Endothelial cell of umbilical vein (primary cell): ENCODE measurements around the gene ZNF311. TPM values are rescaled to one million over a fixed set of nuclear protein-coding genes. Genes with fewer than 3 reads are reported as not detected.
A peak's percentile ranks its signal among the peaks of the same experiment; 100 is the strongest.

Experiments
- BruUV-seq: library from RNA; stranded (reverse); fragments of 400-500 nt; replicated peaks from 2 replicates; lab custom pipeline; 2021; lab: Mats Ljungman, UMichigan
- CTCF ChIA-PET: fragments of 300-600, 350-600 bp; sonication (Branson Sonifier 250); formaldehyde crosslinking; loops from one replicate; lab custom pipeline; 2021; ENCODE audit warnings: antibody characterized with exemption, inconsistent platforms; lab: Charles Lee
- POLR2A ChIA-PET: fragments of 300-600, 350-600 bp; sonication (Branson Sonifier 250); formaldehyde crosslinking; loops from one replicate; lab custom pipeline; 2021; ENCODE audit warnings: antibody characterized with exemption, inconsistent platforms; lab: Charles Lee
- DNase-seq: peaks from one replicate; pipeline ENCODE4 v3.0.0-alpha.2; 2011; ENCODE audit warnings: low read depth, low spot score
- FAIRE-seq: peaks from 2 replicates; lab custom pipeline; 2011; peaks lifted over from hg19 to GRCh38; lab: Jason Lieb, UNC
- H2AFZ ChIP-seq: 2 replicates; pipeline ENCODE4 v1.6.0; 2012; ENCODE audit warnings: low read depth, low read length, control low read depth, inconsistent platforms
- H3K27ac ChIP-seq: 2 replicates; pipeline ENCODE4 v1.5.1; 2011; ENCODE audit warnings: low read depth, mild to moderate bottlenecking, control low read depth, low read length, moderate library complexity; ENCODE audit not compliant: insufficient read depth
- H3K27me3 ChIP-seq, 2 experiments: 2 replicates each; pipeline versions ENCODE4 v1.6.0 to v1.6.1; 2011; ENCODE audit warnings: low read length in 2 of 2, mixed read lengths in 1 of 2; ENCODE audit not compliant: control insufficient read depth in 2 of 2, insufficient read depth in 2 of 2
- H3K36me3 ChIP-seq, 2 experiments: 2 replicates in 1 of 2; 3 replicates in 1 of 2; pipeline ENCODE4 v1.5.1; 2011; ENCODE audit warnings: low read length in 2 of 2, mild to moderate bottlenecking in 1 of 2, moderate library complexity in 1 of 2; ENCODE audit not compliant: control insufficient read depth in 2 of 2, insufficient read depth in 2 of 2; ENCODE audit errors: extremely low read depth in 1 of 2
- H3K4me1 ChIP-seq: 3 replicates; pipeline ENCODE4 v1.5.1; 2011; ENCODE audit warnings: mild to moderate bottlenecking, low read length; ENCODE audit not compliant: control insufficient read depth, insufficient read depth; ENCODE audit errors: extremely low read depth
- H3K4me2 ChIP-seq: 2 replicates; pipeline ENCODE4 v1.6.1; 2011; ENCODE audit warnings: low read length, control low read depth, mixed read lengths; ENCODE audit not compliant: insufficient read depth
- H3K4me3 ChIP-seq, 3 experiments: fragments of 200-600 bp in 1 of 3; sonication (generic), shearing (Covaris generic) in 1 of 3; replicated peaks in 1 of 3; 2 replicates each; pipeline ENCODE4 v1.5.1; 2011 to 2016; ENCODE audit warnings: control low read depth in 3 of 3, low read length in 3 of 3, mild to moderate bottlenecking in 2 of 3, inconsistent platforms in 1 of 3, low read depth in 1 of 3, moderate library complexity in 1 of 3; ENCODE audit not compliant: insufficient read depth in 1 of 3
- H3K79me2 ChIP-seq: 2 replicates; pipeline ENCODE4 v1.6.0; 2012; ENCODE audit warnings: low read length, inconsistent platforms; ENCODE audit not compliant: control insufficient read depth, insufficient read depth
- H3K9ac ChIP-seq: replicated peaks from 2 replicates; pipeline ENCODE3; 2011; ENCODE audit warnings: low read length, control low read depth; ENCODE audit not compliant: insufficient read depth; ENCODE audit errors: extremely low read depth
- H3K9me1 ChIP-seq: replicated peaks from 3 replicates; pipeline ENCODE4 v1.6.0; 2011; ENCODE audit warnings: mild to moderate bottlenecking, low read length; ENCODE audit not compliant: control insufficient read depth, insufficient read depth; ENCODE audit errors: extremely low read depth
- H3K9me3 ChIP-seq: replicated peaks from 2 replicates; pipeline ENCODE4 v1.5.1; 2012; ENCODE audit warnings: low read length, inconsistent platforms; ENCODE audit not compliant: control insufficient read depth, insufficient read depth
- H4K20me1 ChIP-seq: replicated peaks from 2 replicates; pipeline ENCODE3; 2011; ENCODE audit warnings: mild to moderate bottlenecking, low read length; ENCODE audit not compliant: control insufficient read depth, insufficient read depth; ENCODE audit errors: extremely low read depth
- CTCF ChIP-seq, 2 donors: IDR thresholded peaks; 1 replicate in 1 of 2; 2 replicates in 1 of 2; pipeline ENCODE4 v1.5.1; 2011; ENCODE audit warnings: low read length in 2 of 2, mild to moderate bottlenecking in 2 of 2, moderate library complexity in 2 of 2, control low read depth in 1 of 2, inconsistent platforms in 1 of 2, low read depth in 1 of 2; ENCODE audit not compliant: insufficient read depth in 1 of 2; ENCODE audit errors: extremely low read depth in 1 of 2
- MAX ChIP-seq: IDR thresholded peaks from 2 replicates; pipeline ENCODE4 v1.6.1; 2011; ENCODE audit not compliant: insufficient read depth, insufficient read length
- dilution Hi-C: fragments of 300-500 bp; cut with MboI; formaldehyde crosslinking; loops from one replicate; pipeline ENCODE4 v1.15.0; 2019; ENCODE audit warnings: low sequenced_read_pairs; ENCODE audit not compliant: extremely low pct_ligation_motif_present
- intact Hi-C: fragments of 100-400 bp; cut with micrococcal nuclease; formaldehyde crosslinking; loops from one replicate; pipeline ENCODE4 v1.10.0; 2022
- polyA plus RNA-seq, 4 experiments: library from polyadenylated mRNA; depleted of rRNA in 3 of 4; stranded (reverse) in 3 of 4; unstranded in 1 of 4; fragments of >200 nt; gene quantifications; 2 replicates each; pipeline versions ENCODE4 v1.2.1 to v1.2.3, GENCODE V29; 2011 to 2012; ENCODE audit warnings: missing spikeins in 1 of 4
- total RNA-seq: library from RNA; stranded (reverse); gene quantifications from 2 replicates; pipeline ENCODE4 v1.2.3, GENCODE V29; 2021

The ZNF311 gene
- total and polyA plus RNA-seq, 2 donors (not counting 3 experiments of a cell fraction or from before 2014, with no cell fraction given): 0.26 to 0.35 TPM

- FAIRE-seq: peak; percentile 82
Measured at GRCh38 chr6:29016559-29017427, 11.7 kb upstream of the ZNF311 start.

More at GRCh38 chr6:29016559-29017427, 11.7 kb upstream of the ZNF311 start:
- TF ChIP-seq MAX (no peak), CTCF (IDR thresholded peaks at IDR 0.05; ENCODE audit: extremely low read depth in 1 of 2, insufficient read depth in 1 of 2, low read depth in 1 of 2, low read length in 2 of 2) (peak; percentile 72 to 78)
- Histone ChIP-seq H3K9me3 (no peaks in the 10 kb centered on the region), H3K4me3 (peak overlapping the region; percentile 44 to 90 (median 80)), H2AFZ (peak overlapping the region; percentile 100), H3K4me2 (peak overlapping the region; percentile 99), H3K79me2 (no peaks in the 10 kb centered on the region), H3K4me1 (peaks cover 9% of the 10 kb centered on the region), H4K20me1 (no peaks in the 10 kb centered on the region), H3K36me3 (no peaks in the 10 kb centered on the region), H3K27ac (no peak overlapping the region), H3K9me1 (no peaks in the 10 kb centered on the region), H3K9ac (peak overlapping the region; percentile 41), H3K27me3 (peaks cover 2 to 3% of the 10 kb centered on the region in 2 experiments)
- CTCF ChIA-PET: interaction anchor here (0.7 to 6.6 kb wide), 30 partner anchors 13 to 574 kb away, joined by 3 to 100 read pairs (median 4); partner anchors contain the start of gene TRIM27
- POLR2A ChIA-PET: no interaction called here
- dilution Hi-C loops: no loop called here
- no TSS peak for BruUV-seq
- intact Hi-C loops: loop anchor here (1.0 to 5.0 kb wide), 10 partner anchors 34 to 612 kb away; partner anchors contain the start of gene OR2H2
- peak; percentile 86 for DNase-seq
